Heart left ventricle (tissue), 16 donors: Measurements from ENCODE around the gene IGSF6. TPM values are rescaled to one million over a fixed set of nuclear protein-coding genes. Genes with fewer than 3 reads are reported as not detected.

Experiments used
- ATAC-seq, 4 donors: fragments of 200-7000 bp; cut with Tn5 transposase; one replicate each; pipeline ENCODE4 v1.9.1; 2020 to 2022; ENCODE audit warnings: moderate library complexity in 4 of 4, mild to moderate bottlenecking in 3 of 4, moderate number of reproducible peaks in 1 of 4
- DNase-seq, 5 donors: peaks; one replicate each; pipeline ENCODE4 v3.0.0-alpha.2; 2020
- H3K27ac ChIP-seq, 12 donors: fragments of 200-600 bp; sonication (generic) in 4 of 12; one replicate each; pipeline versions ENCODE4 v1.5.0 to v1.8.0; 2016 to 2022; ENCODE audit warnings: mild to moderate bottlenecking in 2 of 12
- H3K27me3 ChIP-seq, 9 donors: fragments of 200-600 bp; sonication (generic) in 2 of 9; one replicate each; pipeline versions ENCODE4 v1.5.1 to v1.8.0; 2016 to 2022; ENCODE audit warnings: mild to moderate bottlenecking in 3 of 9
- H3K36me3 ChIP-seq, 9 donors: fragments of 200-600 bp; sonication (generic) in 2 of 9; one replicate each; pipeline versions ENCODE4 v1.5.0 to v1.8.0; 2018 to 2022; ENCODE audit warnings: mild to moderate bottlenecking in 2 of 9
- H3K4me1 ChIP-seq, 12 donors: fragments of 200-600 bp; sonication (generic) in 4 of 12; one replicate each; pipeline versions ENCODE4 v1.5.0 to v1.8.0; 2016 to 2022; ENCODE audit warnings: mild to moderate bottlenecking in 3 of 12
- H3K4me3 ChIP-seq, 12 donors: fragments of 200-600 bp; sonication (generic) in 4 of 12; one replicate each; pipeline versions ENCODE4 v1.5.0 to v1.8.0; 2017 to 2022; ENCODE audit warnings: mild to moderate bottlenecking in 9 of 12, moderate library complexity in 4 of 12
- H3K9me3 ChIP-seq, 12 donors: fragments of 200-600 bp; sonication (generic) in 4 of 12; one replicate each; pipeline versions ENCODE4 v1.5.0 to v1.8.0; 2016 to 2022; ENCODE audit warnings: mild to moderate bottlenecking in 1 of 12
- CTCF ChIP-seq, 12 donors: fragments of 200-600 bp; sonication (generic) in 4 of 12; IDR thresholded peaks; one replicate each; pipeline versions ENCODE4 v1.5.0 to v1.8.0; 2018 to 2022; ENCODE audit warnings: antibody characterized with exemption in 12 of 12, mild to moderate bottlenecking in 5 of 12
- POLR2A ChIP-seq, 2 donors: fragments of 450-650 bp; IDR thresholded peaks; one replicate each; pipeline ENCODE4 v1.6.1; 2017; ENCODE audit warnings: antibody characterized with exemption in 2 of 2, mild to moderate bottlenecking in 2 of 2, moderate library complexity in 2 of 2
- WGBS, 4 donors: extraction: QIAGEN DNeasy Blood & Tissue Kit in 2 of 4; methylation state at CpG; one replicate each; pipeline versions ENCODE4 v1.1.5 to v1.1.7; 2013 to 2018; 5-methylcytosine and 5-hydroxymethylcytosine counted together
- intact Hi-C, 10 donors: fragments of 100-400 bp; cut with DNase I; formaldehyde crosslinking; loops; one replicate each; pipeline versions ENCODE4 v1.11.1 to v1.14.2; 2022
- polyA plus RNA-seq, 2 donors: library from polyadenylated mRNA; stranded (reverse); fragments of 200-250 nt; gene quantifications; one replicate each; pipeline ENCODE4 v1.2.3, GENCODE V29; 2013
- total RNA-seq, 9 donors: library from RNA; depleted of rRNA in 2 of 9; stranded (reverse); fragments of >200 nt in 2 of 9; fragmentation: NEBNext Ultra II Directional in 3 of 9; extraction: Animal tissue kit (Norgen Biotek cat#: 25700) in 3 of 9; gene quantifications; one replicate each; pipeline versions ENCODE4 v1.1.0 to v1.2.4, GENCODE V29; 2016 to 2023
- donor health status: ischemic (EF 13 %, LVEDD 7.1; RV severe dilation, severe dysfunction).
- donor health status: healthy with polysubstance abuse.
- donor health status: DM: no; HTN: yes; CAD: no.
- donor health status: DM: no; HTN: no; CAD: no.
- donor health status: ischemic (EF 25% LVEDD 6.9; RV normal size, moderate dysfunction).
- donor health status: ischemic (EF 25% LVEDD 5.7; RV mildly dilated, moderate dysfunction).
- donor health status: healthy.
- donor health status: DM: yes; HTN: yes; CAD: no.
- donor health status: ischemic (EF 35%, LVEDD 5.7; RV mildly dilated, moderate dysfunction).
- donor health status: nonischemic (EF 11% LVEDD 7.7; RV severe dilation, severe dysfunction).
- donor health status: DM: yes; HTN: yes; CAD: no.
- donor health status: PGD.
- donor health status: ischemic (EF 29% LVEDD 5.4; RV normal size, mild dysfunction).
- donor health status: nonischemic (EF 23%, LVEDD 6.1; RV moderate dilation, normal function).

The IGSF6 gene
- total and polyA plus RNA-seq, 11 donors, result 0.56 to 45.0 (median 0.99) TPM

DNA sequence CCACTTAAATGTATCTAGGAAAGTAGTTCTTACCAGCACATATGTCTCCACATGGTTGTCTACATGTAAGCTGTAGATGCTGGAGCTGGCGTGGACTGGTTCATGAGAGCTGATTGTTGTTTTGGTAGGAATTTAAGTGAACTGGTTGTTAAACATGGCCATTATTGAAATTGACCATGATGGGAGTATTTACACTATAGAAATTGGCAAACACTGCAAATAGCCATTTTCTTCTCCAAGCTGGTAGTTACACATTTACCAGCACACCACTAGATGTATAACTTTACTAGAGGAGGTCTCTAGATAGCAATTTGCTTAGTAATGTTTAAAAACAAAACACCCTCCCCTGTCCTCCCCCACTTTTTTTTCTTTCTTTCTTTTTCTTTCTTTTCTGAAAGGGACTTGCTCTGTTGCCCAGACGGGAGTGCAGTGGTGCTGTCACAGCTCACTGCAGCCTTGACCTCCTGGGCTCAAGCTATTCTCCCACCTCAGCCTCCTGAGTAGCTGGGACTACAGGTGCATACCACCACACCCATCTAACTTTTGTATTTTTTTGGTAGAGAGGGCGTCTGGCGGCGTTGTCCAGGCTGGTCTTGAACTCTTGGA lies 24.2 kb downstream of the IGSF6 start:
- DNase-seq (no peak), ATAC-seq (no peak)
- H3K9me3 ChIP-seq, result no peaks in the 10 kb centered on the region
- peaks cover 0 to 32% (median 6%) of the 10 kb centered on the region in 12 donors for H3K4me1 ChIP-seq
- no peaks in the 10 kb centered on the region for H3K27me3 ChIP-seq
- 97 to 99% (median 98%) methylated on average over 5 of the region's 5 CpGs for WGBS, 4 donors
- TF ChIP-seq CTCF (IDR thresholded peaks at IDR 0.05), result no peak
- no peak for TF ChIP-seq POLR2A (IDR thresholded peaks at IDR 0.05)
- peaks cover 0 to 56% (median 35%) of the 10 kb centered on the region in 9 donors for H3K36me3 ChIP-seq
- intact Hi-C loops, result no loop called here
- H3K27ac ChIP-seq, result no peak overlapping the region
- no peak overlapping the region for H3K4me3 ChIP-seq

DNA sequence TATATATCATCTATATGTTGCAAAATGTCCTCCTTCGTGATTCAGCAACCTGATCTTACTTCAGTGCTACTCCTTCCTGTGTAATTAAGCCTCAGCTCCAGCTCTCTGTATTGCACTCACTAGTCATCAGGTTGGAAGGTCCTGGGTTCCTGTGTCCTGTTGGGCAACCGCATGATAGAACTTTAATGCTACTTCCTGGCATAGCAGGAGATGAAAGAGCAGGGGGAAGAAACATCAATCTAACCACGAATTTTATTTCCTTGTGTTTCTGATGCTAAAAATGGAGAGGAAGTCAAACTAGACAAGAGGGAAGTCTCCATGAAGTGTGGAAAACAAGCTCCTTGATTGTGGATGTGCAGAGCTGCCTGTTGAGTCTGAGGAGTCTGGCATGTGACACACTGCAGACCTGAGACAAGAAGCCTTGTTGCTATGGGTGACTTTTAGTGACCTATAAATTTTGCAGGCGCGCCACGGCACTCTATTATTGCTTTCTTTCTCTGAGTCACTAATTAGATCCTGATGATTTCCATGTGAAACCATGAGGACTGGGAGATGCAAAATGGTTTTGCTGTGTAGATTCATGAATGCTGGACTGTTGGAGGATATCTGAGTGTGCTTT lies 25.6 kb downstream of the IGSF6 start:
- TF ChIP-seq CTCF (IDR thresholded peaks at IDR 0.05), result no peak
- TF ChIP-seq POLR2A (IDR thresholded peaks at IDR 0.05), result no peak
- Histone ChIP-seq H3K4me1 (peaks cover 0 to 32% (median 6%) of the 10 kb centered on the region in 12 donors), H3K9me3 (no peaks in the 10 kb centered on the region), H3K27ac (peak overlapping the region in 1 of 12 donors; percentile 43), H3K4me3 (no peak overlapping the region), H3K27me3 (no peaks in the 10 kb centered on the region), H3K36me3 (peaks cover 0 to 53% (median 39%) of the 10 kb centered on the region in 9 donors)
- intact Hi-C loops, result no loop called here
- DNase-seq, result no peak
- 21 to 31% (median 25%) methylated on average over 6 of the region's 6 CpGs for WGBS, 4 donors
- peak in 3 of 4 donors; percentile 53 to 83 (median 75) for ATAC-seq

DNA sequence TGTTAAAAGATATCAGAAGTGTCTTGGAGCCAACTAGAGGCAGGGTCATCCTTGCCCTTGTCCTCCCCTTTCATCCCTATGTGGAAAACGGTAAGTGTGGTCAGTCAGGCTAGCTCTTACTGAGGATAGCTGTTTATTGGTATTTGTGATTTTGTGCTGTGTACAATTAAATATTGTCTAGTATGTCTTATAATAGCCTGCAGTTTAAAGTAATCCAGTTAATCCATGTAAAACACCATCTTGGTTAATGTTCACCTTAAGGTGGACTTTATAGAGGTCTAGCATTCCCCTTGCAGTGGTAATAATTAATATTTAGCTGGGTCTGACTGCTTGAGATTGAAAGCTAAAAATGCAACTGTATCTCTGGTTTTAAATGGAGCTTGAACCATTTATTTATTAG lies 27.4 kb downstream of the IGSF6 start:
- TF ChIP-seq CTCF (IDR thresholded peaks at IDR 0.05), result no peak
- no peak for TF ChIP-seq POLR2A (IDR thresholded peaks at IDR 0.05)
- no peak overlapping the region for H3K27ac ChIP-seq
- intact Hi-C loops, result no loop called here
- H3K27me3 ChIP-seq, result no peaks in the 10 kb centered on the region
- DNase-seq (no peak), ATAC-seq (no peak)
- WGBS, 4 donors, result 60 to 89% (median 73%) methylated on average over 1 of the region's 1 CpG
- no peaks in the 10 kb centered on the region for H3K9me3 ChIP-seq
- H3K4me1 ChIP-seq, result peaks cover 0 to 31% (median 6%) of the 10 kb centered on the region in 12 donors
- no peak overlapping the region for H3K4me3 ChIP-seq
- peaks cover 0 to 57% (median 39%) of the 10 kb centered on the region in 9 donors for H3K36me3 ChIP-seq

- DNase-seq (no peak), ATAC-seq (no peak)
- H3K27ac ChIP-seq, result no peak overlapping the region
- TF ChIP-seq POLR2A (IDR thresholded peaks at IDR 0.05) (no peak), CTCF (IDR thresholded peaks at IDR 0.05) (no peak)
- H3K4me3 ChIP-seq, result no peak overlapping the region
- H3K9me3 ChIP-seq, result no peaks in the 10 kb centered on the region
- intact Hi-C loops, result no loop called here
- 98 to 100% (median 99%) methylated on average over 1 of the region's 1 CpG for WGBS, 4 donors
- H3K36me3 ChIP-seq, result peaks cover 0 to 61% (median 39%) of the 10 kb centered on the region in 9 donors
- H3K27me3 ChIP-seq, result no peaks in the 10 kb centered on the region
- peaks cover 0 to 44% (median 6%) of the 10 kb centered on the region in 12 donors for H3K4me1 ChIP-seq
These were observed 29.9 kb downstream of the IGSF6 start for GRCh38 chr16:21622545-21622944.
